Activated T-helper 1 cell treated with anti-CD3 and anti-CD28 coated beads, Interleukin-2, amount 50 U/mL, for 16 hours (primary cell): Measurements from ENCODE around the gene APLP2.
"Not testable (repeated sequence)": the region's sequence is repeated elsewhere in the genome, so short reads cannot be mapped to it uniquely, and the experiment has no call there.

ENCODE experiments used
- DNase-seq, 2 donors: peaks; one replicate each; pipeline ENCODE4 v3.0.0-alpha.2; 2020; ENCODE audit warnings: low read depth in 1 of 2, low spot score in 1 of 2

The APLP2 gene

GRCh38 chr11:130191896-130192295 is 122.2 kb downstream of the APLP2 start:
- no peak for DNase-seq

- DNase-seq: no peak
Observed at GRCh38 chr11:130192845-130193267, 123.2 kb downstream of the APLP2 start.

GRCh38 chr11:130193551-130193950 is 123.9 kb downstream of the APLP2 start:
- DNase-seq: not testable (repeated sequence)
